ENCODE measurements around the gene LRRC34. TPM values are rescaled to one million over a fixed set of nuclear protein-coding genes. Genes with fewer than 3 reads are reported as not detected.

The LRRC34 gene
- total and polyA plus RNA-seq, 2 of the 8 experiments (the other 6 are each of a cell fraction or from before 2014, with no cell fraction given): 3.3 to 4.1 TPM

DNA sequence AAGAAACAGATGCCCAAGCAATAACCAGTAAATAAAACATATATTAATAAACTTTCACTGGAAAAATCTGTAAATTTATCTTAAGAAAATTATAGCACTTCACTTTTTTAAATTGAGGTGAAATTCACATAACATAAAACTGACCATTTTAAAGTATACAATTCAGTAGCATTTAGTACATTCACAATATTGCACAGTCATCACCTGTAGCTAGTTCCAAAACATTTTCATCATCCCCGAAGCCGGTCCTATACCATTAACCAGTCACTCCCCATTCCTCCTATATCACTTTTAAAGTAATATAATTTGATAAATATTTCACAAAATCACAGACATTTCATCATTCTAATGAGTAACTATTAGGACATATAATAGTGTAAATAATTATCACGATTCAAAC lies 8.0 kb downstream of the LRRC34 start:
- H2BK15ac ChIP-seq (ENCODE audit: low read length): no peak overlapping the region
- no peak overlapping the region for H2AK5ac ChIP-seq (ENCODE audit: low read depth, low read length)
- FAIRE-seq: no peak
- ChIA-PET POLR2A (ENCODE audit: partially characterized antibody) (no interaction called here), CTCF (ENCODE audit: partially characterized antibody) (interaction anchor here (1.4 kb wide), 1 partner anchor 22 kb away, joined by 3 read pairs; no protein-coding TSS in a partner anchor)
- H3K4me2 ChIP-seq (ENCODE audit: insufficient read depth in 1 of 2, low read depth in 2 of 2, low read length in 2 of 2): no peak overlapping the region
- H2AFZ ChIP-seq (ENCODE audit: low read length): no peak overlapping the region
- no peak overlapping the region for H4K5ac ChIP-seq (ENCODE audit: insufficient read length, low read depth, low read length)
- H2BK20ac ChIP-seq (ENCODE audit: low read length): no peak overlapping the region
- H3K79me2 ChIP-seq (ENCODE audit: control insufficient read depth in 1 of 2, insufficient read depth in 2 of 2, low read length in 2 of 2): no peaks in the 10 kb centered on the region
- H4K20me1 ChIP-seq (replicated peaks in 1 of 2; ENCODE audit: control insufficient read depth in 1 of 2, insufficient read depth in 2 of 2, low read length in 2 of 2): no peaks in the 10 kb centered on the region
- no peak overlapping the region for H4K91ac ChIP-seq (replicated peaks; ENCODE audit: insufficient read length, low read length)
- H3K18ac ChIP-seq (ENCODE audit: extremely low read depth, low read length): no peak overlapping the region
- WGBS, 2 experiments (ENCODE audit: extremely low coverage in 1 of 2, insufficient coverage in 1 of 2, insufficient read length in 1 of 2, insufficient replicate concordance in 2 of 2, low coverage in 1 of 2, low lambda C conversion rate in 2 of 2, missing lambda C conversion rate in 1 of 2): 91% methylated on average over 3 of the region's 3 CpGs; no CpG with 5 or more reads in 1 of the 2 experiments
- no peaks in the 10 kb centered on the region for H3K4me1 ChIP-seq (replicated peaks in 1 of 4; ENCODE audit: control insufficient read depth in 3 of 4, insufficient read depth in 4 of 4, low read length in 3 of 4)
- no peaks in the 10 kb centered on the region for H3K23me2 ChIP-seq (ENCODE audit: low read depth, low read length)
- H3K27ac ChIP-seq (ENCODE audit: low read depth, low read length): no peak overlapping the region
- H3K36me3 ChIP-seq (ENCODE audit: control insufficient read depth in 2 of 4, insufficient read depth in 4 of 4, low read length in 3 of 4): no peaks in the 10 kb centered on the region; a peak in 4 of 8 replicates
- H3K4me3 ChIP-seq (ENCODE audit: extremely low read depth in 1 of 4, insufficient read depth in 2 of 4, low read depth in 3 of 4, low read length in 4 of 4): no peak overlapping the region
- H2BK12ac ChIP-seq (ENCODE audit: low read depth, low read length): no peak overlapping the region
- no peak overlapping the region for H2BK5ac ChIP-seq (ENCODE audit: low read depth, low read length)
- no peak overlapping the region for H2BK120ac ChIP-seq (replicated peaks; ENCODE audit: low read depth, low read length)
- no peaks in the 10 kb centered on the region for H3K9me3 ChIP-seq (ENCODE audit: insufficient read depth in 2 of 2, low read depth in 1 of 2, low read length in 1 of 2)
- H4K8ac ChIP-seq (ENCODE audit: extremely low read depth, insufficient read depth, low read length): no peak overlapping the region
- H3K23ac ChIP-seq (ENCODE audit: insufficient read length): no peak overlapping the region
- no peak overlapping the region for H3K56ac ChIP-seq (replicated peaks; ENCODE audit: insufficient read length, low read depth, low read length)
- H3K79me1 ChIP-seq (ENCODE audit: low read depth, low read length): no peaks in the 10 kb centered on the region
- H3K14ac ChIP-seq (ENCODE audit: insufficient read length): no peak overlapping the region
- H3K27me3 ChIP-seq (replicated peaks in 1 of 4; ENCODE audit: control insufficient read depth in 3 of 4, extremely low read depth in 1 of 4, insufficient read depth in 3 of 4, low read length in 3 of 4): no peaks in the 10 kb centered on the region
- no peak overlapping the region for H3K9ac ChIP-seq (replicated peaks in 1 of 4; ENCODE audit: extremely low read depth in 1 of 4, low read depth in 3 of 4, low read length in 3 of 4)
- no peak for DNase-seq (ENCODE audit: low read depth in 1 of 2, low spot score in 2 of 2)
- no peak overlapping the region for H3K4ac ChIP-seq (replicated peaks; ENCODE audit: insufficient read length, low read depth, low read length)
- TF ChIP-seq POLR2A (IDR thresholded peaks at IDR 0.05; ENCODE audit: control extremely low read depth in 1 of 2, low read depth in 2 of 2, low read length in 2 of 2): no peak
- TF ChIP-seq, protein P1, sequence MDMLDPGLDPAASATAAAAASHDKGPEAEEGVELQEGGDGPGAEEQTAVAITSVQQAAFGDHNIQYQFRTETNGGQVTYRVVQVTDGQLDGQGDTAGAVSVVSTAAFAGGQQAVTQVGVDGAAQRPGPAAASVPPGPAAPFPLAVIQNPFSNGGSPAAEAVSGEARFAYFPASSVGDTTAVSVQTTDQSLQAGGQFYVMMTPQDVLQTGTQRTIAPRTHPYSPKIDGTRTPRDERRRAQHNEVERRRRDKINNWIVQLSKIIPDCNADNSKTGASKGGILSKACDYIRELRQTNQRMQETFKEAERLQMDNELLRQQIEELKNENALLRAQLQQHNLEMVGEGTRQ (IDR thresholded peaks at IDR 0.05; ENCODE audit: low read length): no peak
- no peak for TF ChIP-seq TAF7 (optimal IDR thresholded peaks at IDR 0.05; ENCODE audit: borderline replicate concordance, low read depth, low read length)
- no peak for TF ChIP-seq CEBPB (IDR thresholded peaks at IDR 0.05; ENCODE audit: low read depth, low read length)
- TF ChIP-seq CHD2 (IDR thresholded peaks at IDR 0.05; ENCODE audit: low read length): no peak
- no peak for TF ChIP-seq CHD1 (IDR thresholded peaks at IDR 0.05; ENCODE audit: low read depth, low read length)
- TF ChIP-seq SP2 (IDR thresholded peaks at IDR 0.05; ENCODE audit: low read length): no peak
- no peak for TF ChIP-seq RBBP5 (IDR thresholded peaks at IDR 0.05; ENCODE audit: borderline replicate concordance, low read depth, low read length)
- no peak for TF ChIP-seq PHF8 (conservative IDR thresholded peaks at IDR 0.05; ENCODE audit: low read depth, low read length)
- TF ChIP-seq POU5F1 (IDR thresholded peaks at IDR 0.05; ENCODE audit: low read depth, low read length): no peak
- TF ChIP-seq ASH2L (IDR thresholded peaks at IDR 0.05; ENCODE audit: low read length): no peak

All from H1 (cell line).